Measurements from ENCODE around the gene NDRG2. TPM values are rescaled to one million over a fixed set of nuclear protein-coding genes. Genes with fewer than 3 reads are reported as not detected.

NDRG2 gene
- total RNA-seq, 1 experiment from 2014 or later: 0.82 TPM

DNA sequence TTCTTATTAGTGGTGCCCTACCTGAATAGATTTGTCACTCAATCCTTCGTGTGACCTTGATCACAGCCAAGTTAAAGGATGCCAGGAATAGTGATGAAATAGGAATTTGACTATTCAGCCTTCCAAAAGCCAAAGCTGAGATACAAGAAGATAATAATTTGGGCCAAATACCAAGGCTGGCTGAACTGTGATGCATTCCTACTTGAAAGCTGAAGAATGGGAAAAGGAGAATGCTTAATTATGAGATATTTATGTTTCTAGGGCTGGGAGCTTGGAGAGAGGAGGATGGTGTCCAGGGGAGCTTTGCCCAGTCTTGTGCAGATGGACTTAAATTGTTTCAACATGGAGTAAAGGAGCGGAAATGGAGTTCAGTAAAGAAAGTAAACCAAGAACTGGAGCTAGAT, 22.5 kb upstream of the NDRG2 start:
- no TSS peak for BruUV-seq (replicated peaks)
- Mint-ChIP-seq H3K36me3 (ENCODE audit: insufficient read depth, unreplicated experiment) (peaks cover 6% of the 10 kb centered on the region), H3K27ac (ENCODE audit: low read depth, unreplicated experiment) (peak overlapping the region; percentile 24), H3K4me1 (ENCODE audit: insufficient read depth, unreplicated experiment) (peaks cover 24% of the 10 kb centered on the region), H3K4me3 (ENCODE audit: unreplicated experiment) (no peak overlapping the region), H3K9me3 (ENCODE audit: unreplicated experiment) (no peaks in the 10 kb centered on the region), H3K27me3 (ENCODE audit: insufficient read depth, unreplicated experiment) (no peaks in the 10 kb centered on the region)
- no peak for DNase-seq (ENCODE audit: unreplicated experiment)
- ChIA-PET CTCF (interaction anchor here (0.7 to 6.6 kb wide), 15 partner anchors 11 to 193 kb away, joined by 3 to 62 read pairs (median 4); no protein-coding TSS in a partner anchor), POLR2A (interaction anchor here (0.9 to 1.9 kb wide), 4 partner anchors 9 to 220 kb away, joined by 3 to 6 read pairs (median 3); no protein-coding TSS in a partner anchor)
- intact Hi-C loops (cut with micrococcal nuclease): no loop called here
- TF ChIP-seq, protein P1, sequence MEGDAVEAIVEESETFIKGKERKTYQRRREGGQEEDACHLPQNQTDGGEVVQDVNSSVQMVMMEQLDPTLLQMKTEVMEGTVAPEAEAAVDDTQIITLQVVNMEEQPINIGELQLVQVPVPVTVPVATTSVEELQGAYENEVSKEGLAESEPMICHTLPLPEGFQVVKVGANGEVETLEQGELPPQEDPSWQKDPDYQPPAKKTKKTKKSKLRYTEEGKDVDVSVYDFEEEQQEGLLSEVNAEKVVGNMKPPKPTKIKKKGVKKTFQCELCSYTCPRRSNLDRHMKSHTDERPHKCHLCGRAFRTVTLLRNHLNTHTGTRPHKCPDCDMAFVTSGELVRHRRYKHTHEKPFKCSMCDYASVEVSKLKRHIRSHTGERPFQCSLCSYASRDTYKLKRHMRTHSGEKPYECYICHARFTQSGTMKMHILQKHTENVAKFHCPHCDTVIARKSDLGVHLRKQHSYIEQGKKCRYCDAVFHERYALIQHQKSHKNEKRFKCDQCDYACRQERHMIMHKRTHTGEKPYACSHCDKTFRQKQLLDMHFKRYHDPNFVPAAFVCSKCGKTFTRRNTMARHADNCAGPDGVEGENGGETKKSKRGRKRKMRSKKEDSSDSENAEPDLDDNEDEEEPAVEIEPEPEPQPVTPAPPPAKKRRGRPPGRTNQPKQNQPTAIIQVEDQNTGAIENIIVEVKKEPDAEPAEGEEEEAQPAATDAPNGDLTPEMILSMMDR (IDR thresholded peaks at IDR 0.05; ENCODE audit: unreplicated experiment): no peak

DNA sequence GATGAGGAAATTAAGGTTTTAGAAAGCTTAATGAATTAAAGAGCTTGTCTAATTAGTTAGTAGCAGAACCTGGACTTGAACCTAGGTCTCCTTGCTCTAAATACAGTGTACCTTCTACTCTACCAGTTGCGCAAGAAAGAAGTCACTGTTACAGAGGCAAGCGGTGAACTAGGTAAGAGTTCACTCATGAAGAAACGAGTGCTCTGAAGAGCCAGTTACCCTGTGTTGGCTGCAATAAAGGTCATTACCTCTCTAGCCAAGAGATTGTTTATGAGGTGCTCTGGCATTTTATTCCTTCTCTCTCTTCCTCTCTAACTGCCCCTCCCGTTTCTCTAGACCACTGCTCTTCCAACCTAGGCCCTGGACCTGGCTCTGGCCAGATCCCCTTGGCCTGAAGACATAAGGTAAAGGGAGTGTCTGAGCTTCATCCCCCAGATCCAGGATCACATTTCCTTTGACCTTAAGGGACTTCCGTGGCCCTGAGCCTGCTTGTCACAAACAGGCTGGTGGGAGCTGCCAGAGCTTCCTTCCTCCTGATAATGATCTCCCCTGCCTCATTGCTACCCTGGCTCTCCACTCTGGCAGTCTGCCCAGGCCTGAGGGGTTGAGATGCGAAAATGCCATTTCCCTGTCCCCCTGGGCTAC, 19.2 kb upstream of the NDRG2 start:
- no TSS peak for BruUV-seq (replicated peaks)
- no peak overlapping the region for H3K4me3 Mint-ChIP-seq (ENCODE audit: unreplicated experiment)
- no peaks in the 10 kb centered on the region for H3K9me3 Mint-ChIP-seq (ENCODE audit: unreplicated experiment)
- H3K27me3 Mint-ChIP-seq (ENCODE audit: insufficient read depth, unreplicated experiment): no peaks in the 10 kb centered on the region
- no peak for DNase-seq (ENCODE audit: unreplicated experiment)
- intact Hi-C loops (cut with micrococcal nuclease): no loop called here
- no peak overlapping the region for H3K27ac Mint-ChIP-seq (ENCODE audit: low read depth, unreplicated experiment)
- ChIA-PET CTCF (interaction anchor here (0.6 to 7.2 kb wide), 9 partner anchors 23 to 348 kb away, joined by 3 to 391 read pairs (median 6); no protein-coding TSS in a partner anchor), POLR2A (no interaction called here)
- TF ChIP-seq, protein P1 (IDR thresholded peaks at IDR 0.05; ENCODE audit: unreplicated experiment): no peak
- H3K36me3 Mint-ChIP-seq (ENCODE audit: insufficient read depth, unreplicated experiment): peaks cover 6% of the 10 kb centered on the region
- H3K4me1 Mint-ChIP-seq (ENCODE audit: insufficient read depth, unreplicated experiment): peaks cover 37% of the 10 kb centered on the region

DNA sequence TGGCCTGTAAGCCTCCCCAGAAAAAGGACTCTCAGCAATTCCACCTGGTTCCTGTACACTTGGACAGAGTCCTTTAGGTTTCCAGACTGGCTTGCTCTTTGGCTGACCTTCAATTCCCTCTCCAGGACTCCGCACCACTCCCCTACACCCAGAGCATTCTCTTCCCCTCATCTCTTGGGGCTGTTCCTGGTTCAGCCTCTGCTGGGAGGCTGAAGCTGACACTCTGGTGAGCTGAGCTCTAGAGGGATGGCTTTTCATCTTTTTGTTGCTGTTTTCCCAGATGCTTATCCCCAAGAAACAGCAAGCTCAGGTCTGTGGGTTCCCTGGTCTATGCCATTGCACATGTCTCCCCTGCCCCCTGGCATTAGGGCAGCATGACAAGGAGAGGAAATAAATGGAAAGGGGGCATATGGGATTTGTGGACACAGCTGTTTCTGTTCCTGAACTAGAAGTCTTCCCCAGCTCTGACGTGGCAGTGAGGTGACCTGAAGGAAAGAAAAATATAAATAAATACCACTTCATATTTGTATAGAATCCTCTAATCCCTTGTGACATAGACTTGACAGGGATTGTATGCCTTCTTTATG, 18.6 kb upstream of the NDRG2 start:
- ChIA-PET CTCF (interaction anchor here (0.7 to 7.2 kb wide), 10 partner anchors 23 to 304 kb away, joined by 3 to 391 read pairs (median 6); partner anchors contain the start of gene SLC39A2), POLR2A (interaction anchor here (0.8 to 2.7 kb wide), 2 partner anchors 61 to 362 kb away, joined by 3 to 15 read pairs; no protein-coding TSS in a partner anchor)
- Mint-ChIP-seq H3K4me1 (ENCODE audit: insufficient read depth, unreplicated experiment) (peaks cover 37% of the 10 kb centered on the region), H3K27ac (ENCODE audit: low read depth, unreplicated experiment) (no peak overlapping the region), H3K36me3 (ENCODE audit: insufficient read depth, unreplicated experiment) (peaks cover 6% of the 10 kb centered on the region), H3K27me3 (ENCODE audit: insufficient read depth, unreplicated experiment) (no peaks in the 10 kb centered on the region), H3K9me3 (ENCODE audit: unreplicated experiment) (no peaks in the 10 kb centered on the region), H3K4me3 (ENCODE audit: unreplicated experiment) (no peak overlapping the region)
- no peak for DNase-seq (ENCODE audit: unreplicated experiment)
- TF ChIP-seq, protein P1 (IDR thresholded peaks at IDR 0.05; ENCODE audit: unreplicated experiment): no peak
- BruUV-seq (replicated peaks): no TSS peak
- intact Hi-C loops (cut with micrococcal nuclease): no loop called here

DNA sequence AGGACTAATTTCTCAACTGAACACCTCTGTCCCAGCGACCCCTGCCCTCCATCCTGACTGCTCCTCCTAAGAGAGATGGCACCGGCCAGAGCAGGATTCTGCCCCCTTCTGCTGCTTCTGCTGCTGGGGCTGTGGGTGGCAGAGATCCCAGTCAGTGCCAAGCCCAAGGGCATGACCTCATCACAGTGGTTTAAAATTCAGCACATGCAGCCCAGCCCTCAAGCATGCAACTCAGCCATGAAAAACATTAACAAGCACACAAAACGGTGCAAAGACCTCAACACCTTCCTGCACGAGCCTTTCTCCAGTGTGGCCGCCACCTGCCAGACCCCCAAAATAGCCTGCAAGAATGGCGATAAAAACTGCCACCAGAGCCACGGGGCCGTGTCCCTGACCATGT, 18.1 kb upstream of the NDRG2 start:
- intact Hi-C loops (cut with micrococcal nuclease): no loop called here
- TSS peak; percentile 60 for BruUV-seq (replicated peaks)
- Mint-ChIP-seq H3K36me3 (ENCODE audit: insufficient read depth, unreplicated experiment) (peaks cover 6% of the 10 kb centered on the region), H3K4me3 (ENCODE audit: unreplicated experiment) (peak overlapping the region; percentile 63), H3K4me1 (ENCODE audit: insufficient read depth, unreplicated experiment) (peaks cover 37% of the 10 kb centered on the region), H3K9me3 (ENCODE audit: unreplicated experiment) (no peaks in the 10 kb centered on the region), H3K27me3 (ENCODE audit: insufficient read depth, unreplicated experiment) (no peaks in the 10 kb centered on the region), H3K27ac (ENCODE audit: low read depth, unreplicated experiment) (peak overlapping the region; percentile 83)
- ChIA-PET CTCF (interaction anchor here (0.7 to 7.2 kb wide), 8 partner anchors 26 to 410 kb away, joined by 3 to 391 read pairs (median 7); partner anchors contain the start of gene SLC39A2), POLR2A (interaction anchor here (0.8 to 2.7 kb wide), 4 partner anchors 61 to 362 kb away, joined by 3 to 15 read pairs (median 4); no protein-coding TSS in a partner anchor)
- DNase-seq (ENCODE audit: unreplicated experiment): peak; percentile 17
- TF ChIP-seq, protein P1 (IDR thresholded peaks at IDR 0.05; ENCODE audit: unreplicated experiment): no peak

Measured in MCF 10A (cell line).